Parathyroid adenoma (tissue), 2 donors: ENCODE data around the gene PPFIA2.
"Not testable (repeated sequence)": the region's sequence is repeated elsewhere in the genome, so short reads cannot be mapped to it uniquely, and the experiment has no call there.

Source experiments
- H2AFZ ChIP-seq: fragments of 300-600 bp; sonication (generic); one replicate; pipeline ENCODE4 v1.7.0; 2017; ENCODE audit warnings: antibody characterized with exemption, mild to moderate bottlenecking
- H3K27ac ChIP-seq: fragments of 300-600 bp; sonication (generic); one replicate; pipeline ENCODE4 v1.7.0; 2017
- H3K27me3 ChIP-seq: fragments of 300-600 bp; sonication (generic); one replicate; pipeline ENCODE4 v1.7.0; 2017; ENCODE audit warnings: low read length; ENCODE audit not compliant: control insufficient read depth, insufficient read depth
- H3K36me3 ChIP-seq: fragments of 300-600 bp; sonication (generic); one replicate; pipeline ENCODE4 v1.7.0; 2017; ENCODE audit warnings: low read length; ENCODE audit not compliant: control insufficient read depth, insufficient read depth
- H3K4me1 ChIP-seq: fragments of 300-600 bp; sonication (generic); one replicate; pipeline ENCODE4 v1.7.0; 2017; ENCODE audit warnings: control low read depth
- H3K4me2 ChIP-seq: fragments of 300-600 bp; sonication (generic); one replicate; pipeline ENCODE4 v1.7.0; 2017; ENCODE audit warnings: low read length
- H3K4me3 ChIP-seq: fragments of 300-600 bp; sonication (generic); one replicate; pipeline ENCODE4 v1.7.0; 2017; ENCODE audit warnings: low read depth, low read length
- H3K79me2 ChIP-seq: fragments of 300-600 bp; sonication (generic); one replicate; pipeline ENCODE4 v1.7.0; 2017; ENCODE audit warnings: control low read depth
- H3K9ac ChIP-seq: fragments of 300-600 bp; sonication (generic); one replicate; pipeline ENCODE4 v1.7.0; 2017; ENCODE audit warnings: mild to moderate bottlenecking
- H3K9me3 ChIP-seq: fragments of 300-600 bp; sonication (generic); one replicate; pipeline ENCODE4 v1.7.0; 2017; ENCODE audit warnings: low read length; ENCODE audit not compliant: control insufficient read depth
- CTCF ChIP-seq: fragments of 300-600 bp; sonication (generic); IDR thresholded peaks from one replicate; pipeline ENCODE4 v1.7.0; 2017; ENCODE audit warnings: antibody characterized with exemption, mild to moderate bottlenecking
- donor health status: primary hyperparathyroidism.

Gene PPFIA2

GRCh38 chr12:81692008-81692407 lies 67.1 kb downstream of the PPFIA2 start:
- Histone ChIP-seq H3K9me3 (no peaks in the 10 kb centered on the region), H3K4me2 (no peak overlapping the region), H3K27me3 (no peaks in the 10 kb centered on the region), H3K27ac (no peak overlapping the region), H3K4me1 (no peaks in the 10 kb centered on the region), H3K9ac (no peak overlapping the region), H2AFZ (no peak overlapping the region), H3K4me3 (no peak overlapping the region), H3K36me3 (no peaks in the 10 kb centered on the region), H3K79me2 (no peaks in the 10 kb centered on the region)
- no peak for TF ChIP-seq CTCF

DNA sequence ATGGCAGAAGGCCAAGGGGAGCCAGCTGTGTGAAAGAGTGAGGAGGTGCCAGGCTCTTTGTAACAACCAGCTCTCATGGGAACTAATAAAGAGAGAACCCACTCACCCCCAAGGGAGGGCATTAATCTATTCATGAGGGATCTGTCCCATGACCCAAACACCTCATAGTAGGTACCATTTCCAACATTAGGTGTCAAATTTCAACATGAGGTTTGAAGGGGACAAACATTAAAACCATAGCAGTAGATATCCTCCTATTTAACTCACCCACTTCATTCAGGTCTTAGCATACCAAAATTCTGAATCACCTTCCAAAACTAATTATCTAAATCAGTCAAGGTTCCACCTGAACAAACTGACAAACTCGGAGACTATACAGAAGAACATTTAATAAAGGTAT lies 75.3 kb downstream of the PPFIA2 start:
- Histone ChIP-seq H3K79me2 (no peaks in the 10 kb centered on the region), H3K4me1 (no peaks in the 10 kb centered on the region), H2AFZ (no peak overlapping the region), H3K36me3 (no peaks in the 10 kb centered on the region), H3K4me2 (no peak overlapping the region), H3K27ac (no peak overlapping the region), H3K4me3 (no peak overlapping the region), H3K27me3 (no peaks in the 10 kb centered on the region), H3K9me3 (no peaks in the 10 kb centered on the region), H3K9ac (no peak overlapping the region)
- TF ChIP-seq CTCF, result no peak

DNA sequence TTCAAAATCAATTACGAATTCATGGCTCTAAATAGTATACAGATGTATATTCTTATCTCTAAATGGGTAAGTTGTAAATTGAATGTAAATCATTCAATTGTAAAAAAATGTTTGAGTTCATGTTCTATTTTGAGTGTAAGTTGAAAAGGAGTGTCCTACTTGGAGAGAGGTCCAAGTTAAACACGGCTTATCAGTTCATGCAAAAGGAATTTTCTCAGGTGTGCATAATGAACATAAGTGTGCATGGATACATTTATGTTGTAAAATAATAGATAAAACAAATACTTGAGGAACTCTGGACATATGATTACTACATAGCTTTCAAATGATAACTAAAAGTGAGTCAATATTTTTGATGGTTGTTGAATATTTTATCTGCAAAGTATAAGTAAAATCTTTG lies 79.5 kb downstream of the PPFIA2 start:
- H2AFZ ChIP-seq, result no peak overlapping the region
- H3K4me1 ChIP-seq, result no peaks in the 10 kb centered on the region
- H3K9ac ChIP-seq, result no peak overlapping the region
- H3K4me3 ChIP-seq, result no peak overlapping the region
- no peaks in the 10 kb centered on the region for H3K9me3 ChIP-seq
- H3K79me2 ChIP-seq, result no peaks in the 10 kb centered on the region
- H3K27me3 ChIP-seq, result no peaks in the 10 kb centered on the region
- H3K27ac ChIP-seq, result no peak overlapping the region
- TF ChIP-seq CTCF, result no peak
- H3K4me2 ChIP-seq, result no peak overlapping the region
- H3K36me3 ChIP-seq, result no peaks in the 10 kb centered on the region

- Histone ChIP-seq H3K27me3 (no peaks in the 10 kb centered on the region), H3K36me3 (no peaks in the 10 kb centered on the region), H3K9ac (no peak overlapping the region), H3K4me2 (no peak overlapping the region), H2AFZ (no peak overlapping the region), H3K79me2 (no peaks in the 10 kb centered on the region), H3K4me1 (no peaks in the 10 kb centered on the region), H3K9me3 (no peaks in the 10 kb centered on the region), H3K4me3 (no peak overlapping the region), H3K27ac (no peak overlapping the region)
- no peak for TF ChIP-seq CTCF
Measured at GRCh38 chr12:81670759-81671158, 88.4 kb downstream of the PPFIA2 start.

DNA sequence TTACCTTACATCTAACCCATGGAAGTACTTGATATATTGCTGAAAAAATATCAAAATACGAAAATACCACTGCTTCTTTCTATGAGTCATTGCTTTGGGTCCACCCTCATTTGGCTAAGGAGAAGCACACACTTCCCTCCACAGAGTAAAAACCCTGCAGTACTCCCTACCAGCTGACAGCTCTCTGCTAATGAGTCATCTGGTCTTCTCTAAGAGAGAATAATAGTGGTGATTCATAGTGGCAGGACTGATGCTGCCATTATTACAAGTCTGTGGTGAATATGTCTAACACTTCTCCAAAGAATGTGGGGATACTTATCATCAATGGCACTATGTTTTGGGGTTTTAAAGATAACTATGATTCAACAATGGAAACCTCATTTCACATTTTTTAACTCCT lies 90.7 kb downstream of the PPFIA2 start:
- Histone ChIP-seq H3K4me2 (no peak overlapping the region), H3K27ac (no peak overlapping the region), H3K9me3 (no peaks in the 10 kb centered on the region), H3K4me3 (no peak overlapping the region), H3K27me3 (no peaks in the 10 kb centered on the region), H3K36me3 (no peaks in the 10 kb centered on the region), H3K9ac (no peak overlapping the region), H3K4me1 (no peaks in the 10 kb centered on the region), H2AFZ (no peak overlapping the region), H3K79me2 (no peaks in the 10 kb centered on the region)
- no peak for TF ChIP-seq CTCF

- H3K9ac ChIP-seq, H3K27ac ChIP-seq, H3K36me3 ChIP-seq, H3K4me3 ChIP-seq, H3K9me3 ChIP-seq, H3K4me1 ChIP-seq, H3K4me2 ChIP-seq, H3K27me3 ChIP-seq, H3K79me2 ChIP-seq, H2AFZ ChIP-seq: not testable (repeated sequence)
Measured at GRCh38 chr12:81659310-81659709, 99.8 kb downstream of the PPFIA2 start.
